Activated CD8-positive, alpha-beta memory T cell treated with anti-CD3 and anti-CD28 coated beads for 36 hours (primary cell): ENCODE results near the gene ATP10A. TPM values are rescaled to one million over a fixed set of nuclear protein-coding genes. Genes with fewer than 3 reads are reported as not detected.

Source experiments
- CTCF ChIA-PET: fragments of 350-600 bp; sonication (Branson Sonifier 250); formaldehyde crosslinking; loops from one replicate; lab custom pipeline; 2021; ENCODE audit warnings: antibody characterized with exemption; lab: Charles Lee
- POLR2A ChIA-PET: fragments of 350-600 bp; sonication (Branson Sonifier 250); formaldehyde crosslinking; loops from one replicate; lab custom pipeline; 2021; ENCODE audit warnings: antibody characterized with exemption; lab: Charles Lee
- total RNA-seq, 2 experiments: library from RNA; stranded (reverse); gene quantifications; one replicate each; pipeline ENCODE4 v1.2.3, GENCODE V29; 2021

Gene ATP10A
- total RNA-seq, 2 experiments from 2014 or later = 31.8 to 32.9 TPM

GRCh38 chr15:25803036-25803435 is 60.1 kb downstream of the ATP10A start:
- CTCF ChIA-PET = no interaction called here
- POLR2A ChIA-PET = no interaction called here

GRCh38 chr15:25802285-25802830 is 60.8 kb downstream of the ATP10A start:
- POLR2A ChIA-PET = no interaction called here
- CTCF ChIA-PET = no interaction called here

GRCh38 chr15:25801586-25802284 is 61.4 kb downstream of the ATP10A start:
- CTCF ChIA-PET = no interaction called here

GRCh38 chr15:25800761-25801515 is 62.2 kb downstream of the ATP10A start:
- CTCF ChIA-PET = no interaction called here

More at GRCh38 chr15:25801586-25802284, 61.4 kb downstream of the ATP10A start:
- POLR2A ChIA-PET = no interaction called here

GRCh38 chr15:25799906-25800700 is 63.0 kb downstream of the ATP10A start:
- CTCF ChIA-PET = no interaction called here

More at GRCh38 chr15:25800761-25801515, 62.2 kb downstream of the ATP10A start:
- POLR2A ChIA-PET = no interaction called here

GRCh38 chr15:25797936-25798901 is 64.9 kb downstream of the ATP10A start:
- CTCF ChIA-PET = interaction anchor here (0.6 kb wide), 1 partner anchor 290 kb away, joined by 3 read pairs; no protein-coding TSS in a partner anchor
- POLR2A ChIA-PET = no interaction called here

More at GRCh38 chr15:25799906-25800700, 63.0 kb downstream of the ATP10A start:
- POLR2A ChIA-PET = no interaction called here

- ChIA-PET POLR2A (no interaction called here), CTCF (no interaction called here)
These were observed 65.6 kb downstream of the ATP10A start for GRCh38 chr15:25797511-25797935.

- POLR2A ChIA-PET = no interaction called here
- CTCF ChIA-PET = no interaction called here
These were observed 66.1 kb downstream of the ATP10A start for GRCh38 chr15:25797035-25797434.

- CTCF ChIA-PET = no interaction called here
- POLR2A ChIA-PET = no interaction called here
These were observed 66.7 kb downstream of the ATP10A start for GRCh38 chr15:25796395-25796794.

GRCh38 chr15:25795712-25796111 is 67.4 kb downstream of the ATP10A start:
- ChIA-PET CTCF (no interaction called here), POLR2A (no interaction called here)

GRCh38 chr15:25795061-25795460 is 68.1 kb downstream of the ATP10A start:
- ChIA-PET CTCF (no interaction called here), POLR2A (no interaction called here)

GRCh38 chr15:25793354-25794050 is 69.6 kb downstream of the ATP10A start:
- ChIA-PET POLR2A (no interaction called here), CTCF (no interaction called here)

- CTCF ChIA-PET = no interaction called here
- POLR2A ChIA-PET = no interaction called here
These were observed 71.0 kb downstream of the ATP10A start for GRCh38 chr15:25792128-25792527.

GRCh38 chr15:25790000-25790660 is 73.0 kb downstream of the ATP10A start:
- ChIA-PET POLR2A (no interaction called here), CTCF (interaction anchor here (1.0 to 1.1 kb wide), 2 partner anchors 72 to 143 kb away, joined by 3 to 4 read pairs; no protein-coding TSS in a partner anchor)

- ChIA-PET CTCF (interaction anchor here (1.1 kb wide), 1 partner anchor 72 kb away, joined by 4 read pairs; no protein-coding TSS in a partner anchor), POLR2A (no interaction called here)
These were observed 73.5 kb downstream of the ATP10A start for GRCh38 chr15:25789616-25789999.

GRCh38 chr15:25789211-25789610 is 73.9 kb downstream of the ATP10A start:
- ChIA-PET CTCF (no interaction called here), POLR2A (no interaction called here)

- ChIA-PET POLR2A (no interaction called here), CTCF (no interaction called here)
These were observed 75.1 kb downstream of the ATP10A start for GRCh38 chr15:25787855-25788520.
